Astrocyte (in vitro differentiated cells and primary cell): ENCODE results near the gene WIZ. TPM values are rescaled to one million over a fixed set of nuclear protein-coding genes. Genes with fewer than 3 reads are reported as not detected.
A peak's percentile ranks its signal among the peaks of the same experiment; 100 is the strongest.

Experiments
- DNase-seq: peaks from one replicate; pipeline ENCODE4 v3.0.0-alpha.2; 2010; ENCODE audit warnings: low read depth
- FAIRE-seq: peaks from 2 replicates; lab custom pipeline; 2011; peaks lifted over from hg19 to GRCh38; lab: Jason Lieb, UNC
- H2AFZ ChIP-seq: 2 replicates; pipeline ENCODE4 v1.6.0; 2012; ENCODE audit warnings: low read depth, low read length, inconsistent platforms
- H3K27ac ChIP-seq: 2 replicates; pipeline ENCODE4 v1.5.1; 2011; ENCODE audit warnings: low read depth, low read length, inconsistent platforms
- H3K27me3 ChIP-seq: 2 replicates; pipeline ENCODE4 v1.6.0; 2011; ENCODE audit warnings: low read length, inconsistent platforms; ENCODE audit not compliant: insufficient read depth
- H3K36me3 ChIP-seq: 2 replicates; pipeline ENCODE4 v1.5.1; 2011; ENCODE audit warnings: low read length, inconsistent platforms; ENCODE audit not compliant: insufficient read depth
- H3K4me1 ChIP-seq: 2 replicates; pipeline ENCODE4 v1.5.1; 2011; ENCODE audit warnings: low read length, inconsistent platforms; ENCODE audit not compliant: insufficient read depth
- H3K4me2 ChIP-seq: 2 replicates; pipeline ENCODE4 v1.6.0; 2012; ENCODE audit warnings: low read length, inconsistent platforms
- H3K4me3 ChIP-seq: 2 replicates; pipeline ENCODE4 v1.5.1; 2011; ENCODE audit warnings: low read depth, mild to moderate bottlenecking, low read length, inconsistent platforms; ENCODE audit not compliant: insufficient read depth
- H3K79me2 ChIP-seq: 2 replicates; pipeline ENCODE4 v1.6.0; 2012; ENCODE audit warnings: mild to moderate bottlenecking, low read length, inconsistent platforms; ENCODE audit not compliant: insufficient read depth
- H3K9ac ChIP-seq: 2 replicates; pipeline ENCODE4 v1.6.0; 2012; ENCODE audit warnings: mild to moderate bottlenecking, low read length, inconsistent platforms
- H3K9me3 ChIP-seq: 2 replicates; pipeline ENCODE4 v1.5.1; 2012; ENCODE audit warnings: low read depth, mild to moderate bottlenecking, low read length, inconsistent platforms; ENCODE audit not compliant: insufficient read depth
- H4K20me1 ChIP-seq: 2 replicates; pipeline ENCODE4 v1.6.0; 2012; ENCODE audit warnings: low read length, inconsistent platforms; ENCODE audit not compliant: insufficient read depth
- H3K27ac Mint-ChIP-seq: one replicate; pipeline ENCODE4 v1.8.0; 2021; ENCODE audit warnings: mild to moderate bottlenecking, mixed read lengths; ENCODE audit not compliant: unreplicated experiment
- H3K27me3 Mint-ChIP-seq: one replicate; pipeline ENCODE4 v1.8.0; 2021; ENCODE audit warnings: low read depth, mixed read lengths; ENCODE audit not compliant: unreplicated experiment
- H3K36me3 Mint-ChIP-seq: one replicate; pipeline ENCODE4 v1.8.0; 2021; ENCODE audit warnings: low read depth, mixed read lengths; ENCODE audit not compliant: unreplicated experiment
- H3K4me1 Mint-ChIP-seq: one replicate; pipeline ENCODE4 v1.8.0; 2021; ENCODE audit warnings: low read depth, mixed read lengths; ENCODE audit not compliant: unreplicated experiment
- H3K4me3 Mint-ChIP-seq: one replicate; pipeline ENCODE4 v1.8.0; 2021; ENCODE audit warnings: mild to moderate bottlenecking, moderate library complexity, mixed read lengths; ENCODE audit not compliant: unreplicated experiment
- H3K9me3 Mint-ChIP-seq: one replicate; pipeline ENCODE4 v1.8.0; 2021; ENCODE audit warnings: mild to moderate bottlenecking, mixed read lengths; ENCODE audit not compliant: unreplicated experiment
- EZH2 ChIP-seq: IDR thresholded peaks from 2 replicates; pipeline ENCODE4 v1.6.1; 2012; ENCODE audit warnings: mild to moderate bottlenecking, low read length, inconsistent platforms; ENCODE audit not compliant: insufficient read depth
- total RNA-seq: library from RNA; stranded (reverse); gene quantifications from 2 replicates; pipeline ENCODE4 v1.2.1, GENCODE V29; 2021
- TF ChIP-seq, protein P1 (sequence below): IDR thresholded peaks from 2 replicates; pipeline ENCODE4 v1.5.1; 2011; ENCODE audit warnings: low read depth, mild to moderate bottlenecking, inconsistent platforms, low read length, moderate library complexity; ENCODE audit not compliant: insufficient read depth

WIZ gene
- total RNA-seq, 1 donor from 2014 or later = 43.8 TPM

DNA sequence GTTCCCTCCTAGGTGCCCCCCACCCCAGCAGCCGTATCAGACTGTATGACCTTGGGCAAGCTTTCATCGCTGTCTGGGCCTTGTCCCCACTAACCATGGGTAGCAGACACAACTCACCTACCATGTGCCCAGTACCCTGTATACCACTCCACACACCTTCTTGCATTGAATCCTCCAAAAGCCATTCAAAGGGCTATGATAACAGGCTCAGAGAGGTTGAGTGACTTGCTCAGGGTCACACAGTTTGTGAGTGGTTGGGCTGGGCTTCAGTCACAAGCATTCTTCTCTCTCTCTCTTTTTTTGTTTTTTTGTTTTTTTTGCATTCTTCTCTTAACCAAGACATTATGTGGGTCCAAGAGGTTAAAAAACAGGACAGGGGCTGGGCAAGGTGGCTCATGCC lies 11.9 kb upstream of the WIZ start:
- no peak overlapping the region for H3K4me2 ChIP-seq
- peaks cover 43% of the 10 kb centered on the region for H3K27me3 Mint-ChIP-seq
- no peak overlapping the region for H2AFZ ChIP-seq
- FAIRE-seq = no peak
- peaks cover 8% of the 10 kb centered on the region for H3K27me3 ChIP-seq
- H3K4me3 Mint-ChIP-seq = no peak overlapping the region
- H3K4me1 ChIP-seq = no peaks in the 10 kb centered on the region
- no peak overlapping the region for H3K27ac ChIP-seq
- H3K27ac Mint-ChIP-seq = no peak overlapping the region
- no peaks in the 10 kb centered on the region for H3K9me3 Mint-ChIP-seq
- H3K36me3 ChIP-seq = no peaks in the 10 kb centered on the region
- no peaks in the 10 kb centered on the region for H3K9me3 ChIP-seq
- H3K9ac ChIP-seq = no peak overlapping the region
- H4K20me1 ChIP-seq = no peaks in the 10 kb centered on the region
- no peak overlapping the region for H3K4me3 ChIP-seq
- no peaks in the 10 kb centered on the region for H3K4me1 Mint-ChIP-seq
- no peaks in the 10 kb centered on the region for H3K79me2 ChIP-seq
- no peaks in the 10 kb centered on the region for H3K36me3 Mint-ChIP-seq
- DNase-seq = no peak
- TF ChIP-seq, protein P1, sequence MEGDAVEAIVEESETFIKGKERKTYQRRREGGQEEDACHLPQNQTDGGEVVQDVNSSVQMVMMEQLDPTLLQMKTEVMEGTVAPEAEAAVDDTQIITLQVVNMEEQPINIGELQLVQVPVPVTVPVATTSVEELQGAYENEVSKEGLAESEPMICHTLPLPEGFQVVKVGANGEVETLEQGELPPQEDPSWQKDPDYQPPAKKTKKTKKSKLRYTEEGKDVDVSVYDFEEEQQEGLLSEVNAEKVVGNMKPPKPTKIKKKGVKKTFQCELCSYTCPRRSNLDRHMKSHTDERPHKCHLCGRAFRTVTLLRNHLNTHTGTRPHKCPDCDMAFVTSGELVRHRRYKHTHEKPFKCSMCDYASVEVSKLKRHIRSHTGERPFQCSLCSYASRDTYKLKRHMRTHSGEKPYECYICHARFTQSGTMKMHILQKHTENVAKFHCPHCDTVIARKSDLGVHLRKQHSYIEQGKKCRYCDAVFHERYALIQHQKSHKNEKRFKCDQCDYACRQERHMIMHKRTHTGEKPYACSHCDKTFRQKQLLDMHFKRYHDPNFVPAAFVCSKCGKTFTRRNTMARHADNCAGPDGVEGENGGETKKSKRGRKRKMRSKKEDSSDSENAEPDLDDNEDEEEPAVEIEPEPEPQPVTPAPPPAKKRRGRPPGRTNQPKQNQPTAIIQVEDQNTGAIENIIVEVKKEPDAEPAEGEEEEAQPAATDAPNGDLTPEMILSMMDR = no peak
- no peak for TF ChIP-seq EZH2

DNA sequence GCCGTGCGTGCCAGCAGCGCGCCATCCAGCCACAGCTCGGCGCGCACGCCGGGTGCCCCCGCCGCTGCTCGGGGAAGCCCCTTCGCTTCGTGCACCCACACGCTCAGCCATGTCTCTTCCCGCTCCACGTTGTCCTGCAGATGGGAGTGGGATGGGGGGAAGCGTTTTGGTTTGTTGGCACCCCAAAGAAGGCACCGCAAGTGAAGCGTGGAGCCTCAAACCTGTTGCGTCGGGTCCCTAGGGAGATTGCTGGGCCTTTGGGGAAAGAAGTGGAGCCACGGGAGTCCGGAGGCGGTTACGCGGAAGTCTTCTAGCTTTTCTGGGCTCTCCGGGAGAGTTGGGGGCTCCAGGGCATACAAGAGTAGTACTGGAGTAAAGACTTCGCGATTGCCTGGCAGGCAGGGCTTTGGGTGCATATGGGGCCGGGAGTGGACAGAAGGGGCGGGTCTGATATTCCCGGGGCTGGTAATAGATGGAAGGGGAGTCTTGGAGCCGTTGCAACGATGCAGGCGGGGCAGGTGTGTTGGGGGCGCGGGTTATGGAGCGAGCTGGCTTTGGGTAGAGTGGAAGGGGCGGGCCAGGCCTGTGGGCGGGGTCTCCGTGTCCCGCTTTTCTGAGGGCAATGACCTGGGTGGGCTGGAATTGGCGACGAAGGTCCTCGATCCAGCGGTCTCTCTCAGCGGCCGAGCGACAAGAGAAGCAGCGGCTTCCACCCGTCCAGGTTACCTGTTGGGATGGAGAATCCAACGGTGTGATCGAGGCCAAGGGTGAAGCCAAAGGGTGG lies 8.1 kb upstream of the WIZ start:
- Histone ChIP-seq H3K4me1 (peaks cover 2% of the 10 kb centered on the region), H2AFZ (no peak overlapping the region), H3K4me3 (no peak overlapping the region), H3K4me2 (peak overlapping the region; percentile 55), H3K9ac (no peak overlapping the region), H3K79me2 (no peaks in the 10 kb centered on the region), H4K20me1 (no peaks in the 10 kb centered on the region), H3K27ac (no peak overlapping the region), H3K9me3 (no peaks in the 10 kb centered on the region), H3K27me3 (peaks cover 24% of the 10 kb centered on the region), H3K36me3 (no peaks in the 10 kb centered on the region)
- Mint-ChIP-seq H3K4me1 (no peaks in the 10 kb centered on the region), H3K36me3 (peaks cover 2% of the 10 kb centered on the region), H3K9me3 (peaks cover 5% of the 10 kb centered on the region), H3K27ac (no peak overlapping the region), H3K27me3 (peaks cover 69% of the 10 kb centered on the region), H3K4me3 (no peak overlapping the region)
- DNase-seq (no peak), FAIRE-seq (no peak)
- TF ChIP-seq EZH2 = peak; percentile 87
- TF ChIP-seq, protein P1 = no peak
